SK-N-SH (cell line): ENCODE data around the gene ELN. TPM values are rescaled to one million over a fixed set of nuclear protein-coding genes. Genes with fewer than 3 reads are reported as not detected.

Experiments
- CTCF ChIA-PET: fragments of 300-600, 350-600 bp; formaldehyde crosslinking; extraction: SDS; loops from one replicate; lab custom pipeline; 2021; lab: Yijun Ruan, JAX
- POLR2A ChIA-PET: fragments of 350-600 bp; sonication (Branson Sonifier 250); formaldehyde crosslinking; extraction: SDS; loops from one replicate; lab custom pipeline; 2020; ENCODE audit warnings: antibody characterized with exemption, inconsistent platforms; lab: Yijun Ruan, JAX
- DNase-seq: peaks from one replicate; pipeline ENCODE4 v3.0.0; 2012
- H2AFZ ChIP-seq: fragments of 200-600 bp; sonication (generic); 2 replicates; pipeline ENCODE4 v1.8.1; 2016; ENCODE audit warnings: antibody characterized with exemption, mild to moderate bottlenecking, low read depth
- H3F3A ChIP-seq: fragments of 200-600 bp; sonication (generic); replicated peaks from 2 replicates; pipeline ENCODE3; 2016; ENCODE audit warnings: antibody characterized with exemption, mild to moderate bottlenecking; ENCODE audit not compliant: insufficient read depth
- H3K27ac ChIP-seq, 2 experiments: fragments of 200-500 bp in 1 of 2; fragments of 200-600 bp in 1 of 2; sonication (Bioruptor generic) in 1 of 2; sonication (generic), shearing (Covaris generic) in 1 of 2; 2 replicates each; pipeline versions ENCODE4 v1.5.1 to v1.6.1; 2014 to 2016; ENCODE audit warnings: low read depth in 2 of 2, inconsistent platforms in 1 of 2, low read length in 1 of 2, mild to moderate bottlenecking in 1 of 2, mixed read lengths in 1 of 2
- H3K27me3 ChIP-seq: fragments of 200-600 bp; sonication (generic), shearing (Covaris generic); 2 replicates; pipeline ENCODE4 v1.6.1; 2016; ENCODE audit warnings: mixed run types; ENCODE audit not compliant: insufficient read depth
- H3K36me3 ChIP-seq, 2 experiments: fragments of 200-500 bp in 1 of 2; fragments of 200-600 bp in 1 of 2; sonication (Bioruptor generic) in 1 of 2; sonication (generic) in 1 of 2; replicated peaks in 1 of 2; 2 replicates each; pipeline versions ENCODE3 to v1.5.1; 2014 to 2016; ENCODE audit warnings: low read length in 1 of 2, mild to moderate bottlenecking in 1 of 2; ENCODE audit not compliant: insufficient read depth in 2 of 2, control insufficient read depth in 1 of 2
- H3K4me1 ChIP-seq, 2 experiments: fragments of 200-500 bp in 1 of 2; fragments of 200-600 bp in 1 of 2; sonication (Bioruptor generic) in 1 of 2; sonication (generic), shearing (Covaris generic) in 1 of 2; 2 replicates each; pipeline versions ENCODE4 v1.5.1 to v1.6.1; 2014 to 2016; ENCODE audit warnings: low read depth in 1 of 2, low read length in 1 of 2, mixed run types in 1 of 2; ENCODE audit not compliant: insufficient read depth in 2 of 2, control insufficient read depth in 1 of 2
- H3K4me2 ChIP-seq: fragments of 200-600 bp; sonication (generic), shearing (Covaris generic); 2 replicates; pipeline ENCODE4 v1.6.1; 2017; ENCODE audit warnings: mixed run types
- H3K4me3 ChIP-seq, 2 experiments: fragments of 200-500 bp in 1 of 2; fragments of 200-600 bp in 1 of 2; sonication (Bioruptor generic) in 1 of 2; sonication (generic), shearing (Covaris generic) in 1 of 2; 2 replicates each; pipeline versions ENCODE4 v1.5.1 to v1.8.1; 2014 to 2016; ENCODE audit warnings: low read depth in 2 of 2, inconsistent platforms in 1 of 2, low read length in 1 of 2, mild to moderate bottlenecking in 1 of 2, mixed read lengths in 1 of 2, moderate library complexity in 1 of 2
- H3K79me2 ChIP-seq: fragments of 200-600 bp; sonication (generic); 2 replicates; pipeline ENCODE4 v1.8.1; 2017; ENCODE audit warnings: mild to moderate bottlenecking; ENCODE audit not compliant: insufficient read depth
- H3K9ac ChIP-seq: fragments of 200-600 bp; sonication (generic); 2 replicates; pipeline ENCODE4 v1.6.1; 2017; ENCODE audit warnings: mixed run types
- H3K9me2 ChIP-seq: fragments of 200-600 bp; sonication (generic); 2 replicates; pipeline ENCODE4 v1.6.1; 2017; ENCODE audit warnings: mixed run types
- H3K9me3 ChIP-seq: fragments of 200-600 bp; sonication (generic); 2 replicates; pipeline ENCODE4 v1.6.1; 2017; ENCODE audit warnings: mixed run types, mild to moderate bottlenecking, moderate library complexity
- H4K20me1 ChIP-seq: fragments of 200-600 bp; sonication (generic); 2 replicates; pipeline ENCODE4 v1.6.1; 2017; ENCODE audit warnings: mild to moderate bottlenecking, mixed run types; ENCODE audit not compliant: insufficient read depth
- CTCF ChIP-seq: fragments of 200-600 bp; sonication (generic); IDR thresholded peaks from 2 replicates; pipeline ENCODE4 v1.6.1; 2017; ENCODE audit warnings: antibody characterized with exemption, mild to moderate bottlenecking, moderate library complexity
- EP300 ChIP-seq, 2 experiments: IDR thresholded peaks; 2 replicates each; pipeline versions ENCODE4 v1.4.0 to v1.6.1; 2012; ENCODE audit warnings: borderline replicate concordance in 1 of 2, low read depth in 1 of 2, low read length in 1 of 2
- EZH2phosphoT487 ChIP-seq: fragments of 200-600 bp; sonication (generic); IDR thresholded peaks from 2 replicates; pipeline ENCODE4 v1.6.1; 2017; ENCODE audit warnings: low read depth, mixed run types, mild to moderate bottlenecking, antibody characterized with exemption, moderate library complexity, borderline replicate concordance
- FOSL2 ChIP-seq: IDR thresholded peaks from 2 replicates; pipeline ENCODE4 v1.4.0; 2012; ENCODE audit warnings: low read depth, mild to moderate bottlenecking, moderate library complexity, borderline replicate concordance
- FOXM1 ChIP-seq: IDR thresholded peaks from 2 replicates; pipeline ENCODE4 v1.4.0; 2012; ENCODE audit warnings: low read depth, mild to moderate bottlenecking
- GATA2 ChIP-seq: sonication (generic); formaldehyde crosslinking; IDR thresholded peaks from 2 replicates; pipeline ENCODE4 v1.5.0; 2020; ENCODE audit warnings: mild to moderate bottlenecking, missing genetic modification reagents
- JUND ChIP-seq: IDR thresholded peaks from 2 replicates; pipeline ENCODE4 v1.4.0; 2012
- NFIC ChIP-seq: IDR thresholded peaks from 2 replicates; pipeline ENCODE4 v1.4.0; 2012; ENCODE audit warnings: borderline replicate concordance
- NRF1 ChIP-seq: IDR thresholded peaks from 2 replicates; pipeline ENCODE4 v1.6.1; 2012; ENCODE audit warnings: low read depth, mild to moderate bottlenecking, low read length
- RCOR1 ChIP-seq: fragments of 150-350 bp; IDR thresholded peaks from 2 replicates; pipeline ENCODE4 v1.6.1; 2017; ENCODE audit warnings: antibody characterized with exemption, low read length
- RXRA ChIP-seq: IDR thresholded peaks from 2 replicates; pipeline ENCODE4 v1.4.0; 2012; ENCODE audit warnings: low read depth, mild to moderate bottlenecking, borderline replicate concordance
- SIN3A ChIP-seq: IDR thresholded peaks from 2 replicates; pipeline ENCODE4 v1.6.1; 2012; ENCODE audit warnings: low read depth, mild to moderate bottlenecking, low read length, moderate library complexity, borderline replicate concordance
- SMC3 ChIP-seq: IDR thresholded peaks from 2 replicates; pipeline ENCODE4 v1.6.1; 2012; ENCODE audit warnings: low read depth, low read length, improper control_type of control experiment
- USF1 ChIP-seq: IDR thresholded peaks from 2 replicates; pipeline ENCODE4 v1.4.0; 2012; ENCODE audit warnings: low read depth, borderline replicate concordance
- YY1 ChIP-seq: IDR thresholded peaks from 2 replicates; pipeline ENCODE4 v1.4.0; 2012; ENCODE audit warnings: low read depth, mild to moderate bottlenecking
- ZBTB33 ChIP-seq: IDR thresholded peaks from 2 replicates; pipeline ENCODE4 v1.4.0; 2012; ENCODE audit warnings: low read depth, borderline replicate concordance
- WGBS: methylation state at CpG from one replicate; pipeline ENCODE4 v1.1.6; 2017; ENCODE audit warnings: low lambda C conversion rate; 5-methylcytosine and 5-hydroxymethylcytosine counted together
- polyA plus RNA-seq, 3 experiments: library from polyadenylated mRNA; depleted of rRNA; stranded (reverse); fragments of >200 nt; gene quantifications; 2 replicates each; pipeline ENCODE4 v1.2.3, GENCODE V29; 2012

The ELN gene
- polyA plus RNA-seq, 1 of the 3 experiments (the other 2 are of a cell fraction), result 12.5 TPM

GRCh38 chr7:74020390-74020789 lies 7.6 kb upstream of the ELN start:
- H3K79me2 ChIP-seq, result no peaks in the 10 kb centered on the region
- H3K9ac ChIP-seq, result no peak overlapping the region
- no peak overlapping the region for H3K4me3 ChIP-seq
- no peak overlapping the region for H3K27ac ChIP-seq
- no peaks in the 10 kb centered on the region for H3K9me2 ChIP-seq
- ChIA-PET CTCF (interaction anchor here (0.9 to 1.9 kb wide), 3 partner anchors 122 to 182 kb away, joined by 3 to 4 read pairs (median 3); no protein-coding TSS in a partner anchor), POLR2A (no interaction called here)
- no peak overlapping the region for H3K4me2 ChIP-seq
- no peaks in the 10 kb centered on the region for H4K20me1 ChIP-seq
- no peaks in the 10 kb centered on the region for H3K9me3 ChIP-seq
- DNase-seq, result no peak
- H3K27me3 ChIP-seq, result no peaks in the 10 kb centered on the region
- no peak overlapping the region for H2AFZ ChIP-seq
- 88% methylated on average over 9 of the region's 9 CpGs for WGBS
- no peak for TF ChIP-seq EP300 (IDR thresholded peaks at IDR 0.05; ENCODE audit: borderline replicate concordance in 1 of 2, low read depth in 1 of 2, low read length in 1 of 2)
- TF ChIP-seq RXRA, result no peak
- no peak for TF ChIP-seq USF1
- TF ChIP-seq ZBTB33, result no peak
- no peak for TF ChIP-seq CTCF
- TF ChIP-seq SIN3A, result no peak
- TF ChIP-seq EZH2phosphoT487, result no peak
- no peak for TF ChIP-seq JUND
- no peak for TF ChIP-seq SMC3
- no peak for TF ChIP-seq GATA2 (CRISPR knock-in tag)
- TF ChIP-seq YY1, result no peak
- no peak for TF ChIP-seq NFIC
- no peak for TF ChIP-seq FOXM1
- no peak for TF ChIP-seq RCOR1
- TF ChIP-seq FOSL2, result no peak
- TF ChIP-seq NRF1, result no peak
- no peaks in the 10 kb centered on the region for H3K36me3 ChIP-seq
- H3F3A ChIP-seq, result peaks cover 24% of the 10 kb centered on the region
- peaks cover 20 to 37% of the 10 kb centered on the region in 2 experiments for H3K4me1 ChIP-seq
